ENCODE data around the gene GNG3.
"Not testable (repeated sequence)": the region's sequence is repeated elsewhere in the genome, so short reads cannot be mapped to it uniquely, and the experiment has no call there.

The GNG3 gene

GRCh38 chr11:62688491-62688890 lies 19.0 kb upstream of the GNG3 start:
- DNase-seq: no peak

GRCh38 chr11:62689421-62690183 lies 17.9 kb upstream of the GNG3 start, which contains the start of gene LRRN4CL:
LRRN4CL (minus strand) TSS chr11:62689530; CDS start chr11:62688508, 1,022 bp downstream.
- no peak for DNase-seq

- DNase-seq: not testable (repeated sequence)
Measured at GRCh38 chr11:62693624-62694023, 13.9 kb upstream of the GNG3 start.

- DNase-seq: no peak
Measured at GRCh38 chr11:62694455-62695167, 12.9 kb upstream of the GNG3 start.

- DNase-seq: no peak
Measured at GRCh38 chr11:62702246-62702645, 5.2 kb upstream of the GNG3 start.

GRCh38 chr11:62703921-62704320 lies 3.6 kb upstream of the GNG3 start:
- DNase-seq: not testable (repeated sequence)

GRCh38 chr11:62705413-62705812 lies 2.1 kb upstream of the GNG3 start:
- no peak for DNase-seq

GRCh38 chr11:62705880-62706849 lies 1.3 kb upstream of the GNG3 start:
- DNase-seq: peak; percentile 97

- no peak for DNase-seq
Measured at GRCh38 chr11:62706850-62707247, 627 bp upstream of the GNG3 start.

GRCh38 chr11:62708392-62708791 lies 916 bp downstream of the GNG3 start:
- DNase-seq: no peak

GRCh38 chr11:62708793-62709192 lies 1.3 kb downstream of the GNG3 start:
- DNase-seq: no peak

GRCh38 chr11:62709247-62710000 lies 1.9 kb downstream of the GNG3 start:
- peak; percentile 65 for DNase-seq

- DNase-seq: no peak
Measured at GRCh38 chr11:62710001-62710345, 2.5 kb downstream of the GNG3 start.

- no peak for DNase-seq
Measured at GRCh38 chr11:62712276-62712812, 4.9 kb downstream of the GNG3 start.

GRCh38 chr11:62712861-62713260 lies 5.4 kb downstream of the GNG3 start:
- DNase-seq: no peak

- no peak for DNase-seq
Measured at GRCh38 chr11:62713343-62713742, 5.9 kb downstream of the GNG3 start.

GRCh38 chr11:62715150-62716130 lies 8.0 kb downstream of the GNG3 start:
- DNase-seq: no peak

GRCh38 chr11:62716206-62716605 lies 8.7 kb downstream of the GNG3 start:
- no peak for DNase-seq

GRCh38 chr11:62716816-62717215 lies 9.3 kb downstream of the GNG3 start:
- no peak for DNase-seq

GRCh38 chr11:62719302-62719978 lies 12.0 kb downstream of the GNG3 start:
- DNase-seq: no peak

Measured in activated gamma-delta T cell (primary cell).